Measurements from ENCODE around the gene GCK. TPM values are rescaled to one million over a fixed set of nuclear protein-coding genes. Genes with fewer than 3 reads are reported as not detected.
A peak's percentile ranks its signal among the peaks of the same experiment; 100 is the strongest.

The GCK gene
- total and polyA plus RNA-seq, 4 donors = 0.09 to 12.7 (median 0.44) TPM

GRCh38 chr7:44123190-44124003, 65.8 kb downstream of the GCK start, which contains the start of gene POLD2:
TSS of gene POLD2 (minus strand) at chr7:44123548. CDS start at chr7:44122053, 1,495 bp downstream.
- Histone ChIP-seq H3K9me3 (ENCODE audit: control insufficient read depth in 4 of 4, low read length in 3 of 4) (no peaks in the 10 kb centered on the region), H3K27me3 (ENCODE audit: control insufficient read depth in 4 of 4, insufficient read depth in 4 of 4, low read length in 3 of 4) (no peaks in the 10 kb centered on the region), H3K9ac (ENCODE audit: low read depth in 1 of 2, low read length in 2 of 2) (peak within 1 kb of the TSS; percentile 49 to 85), H3K36me3 (ENCODE audit: control insufficient read depth in 4 of 4, insufficient read depth in 3 of 4, low read depth in 1 of 4, low read length in 3 of 4) (peaks cover 0 to 13% (median 5%) of the 10 kb centered on the region in 4 donors), H3K4me1 (ENCODE audit: control insufficient read depth in 4 of 4, insufficient read depth in 4 of 4, low read length in 3 of 4) (peaks cover 8 to 24% (median 16%) of the 10 kb centered on the region in 4 donors), H3K4me3 (ENCODE audit: low read depth in 1 of 3, low read length in 3 of 3) (peak within 1 kb of the TSS; percentile 61 to 88 (median 72)), H3K27ac (ENCODE audit: low read depth in 1 of 2, low read length in 2 of 2) (peak within 1 kb of the TSS; percentile 95 to 98)
- DNase-seq (ENCODE audit: low spot score) = peak; percentile 98
- under 1% methylated on average over 86 of the region's 86 CpGs for WGBS
- no peak for TF ChIP-seq ZBTB33 (IDR thresholded peaks at IDR 0.05)
- no peak for TF ChIP-seq RAD21 (IDR thresholded peaks at IDR 0.05)
- peak; percentile 15 for TF ChIP-seq FOXA1 (IDR thresholded peaks at IDR 0.05)
- peak; percentile 16 for TF ChIP-seq CTCF (IDR thresholded peaks at IDR 0.05; ENCODE audit: low read depth, low read length, missing input control)
- no peak for TF ChIP-seq ATF3 (IDR thresholded peaks at IDR 0.05)
- no peak for TF ChIP-seq RXRA (IDR thresholded peaks at IDR 0.05)
- peak in 1 of 2 donors; percentile 26 for TF ChIP-seq GABPA (IDR thresholded peaks at IDR 0.05 in 1 of 2, conservative IDR thresholded peaks at IDR 0.05 in 1 of 2)
- TF ChIP-seq HNF4A (conservative IDR thresholded peaks at IDR 0.05) = peak in 1 of 2 donors; percentile 7
- TF ChIP-seq SP1 (IDR thresholded peaks at IDR 0.05) = peak; percentile 51
- TF ChIP-seq NR2F2 (IDR thresholded peaks at IDR 0.05) = no peak
- TF ChIP-seq REST (IDR thresholded peaks at IDR 0.05) = peak; percentile 5
- no peak for TF ChIP-seq EGR1 (IDR thresholded peaks at IDR 0.05; ENCODE audit: low read depth in 2 of 2)
- TF ChIP-seq HNF4G (IDR thresholded peaks at IDR 0.05) = no peak
- TF ChIP-seq FOXA2 (IDR thresholded peaks at IDR 0.05) = no peak
- TF ChIP-seq, protein P1, sequence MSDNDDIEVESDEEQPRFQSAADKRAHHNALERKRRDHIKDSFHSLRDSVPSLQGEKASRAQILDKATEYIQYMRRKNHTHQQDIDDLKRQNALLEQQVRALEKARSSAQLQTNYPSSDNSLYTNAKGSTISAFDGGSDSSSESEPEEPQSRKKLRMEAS (IDR thresholded peaks at IDR 0.05) = no peak
- TF ChIP-seq TAF1 (conservative IDR thresholded peaks at IDR 0.05) = no peak
- TF ChIP-seq YY1 (IDR thresholded peaks at IDR 0.05) = peak; percentile 90
- no peak for TF ChIP-seq JUND (IDR thresholded peaks at IDR 0.05)
